GM12878 (cell line): ENCODE measurements around the gene VEGFD.

Source experiments
- CTCF ChIP-seq, 3 experiments: IDR thresholded peaks in 2 of 3; conservative IDR thresholded peaks in 1 of 3; 2 replicates each; pipeline ENCODE4 v1.5.1; 2011; ENCODE audit warnings: low read depth in 3 of 3, low read length in 3 of 3, mild to moderate bottlenecking in 3 of 3, control low read depth in 2 of 3, moderate library complexity in 2 of 3, inconsistent platforms in 1 of 3, mixed read lengths in 1 of 3; ENCODE audit not compliant: control insufficient read depth in 2 of 3, insufficient read depth in 1 of 3; ENCODE audit errors: extremely low read depth in 1 of 3
- JUNB ChIP-seq: IDR thresholded peaks from 2 replicates; pipeline ENCODE4 v1.6.1; 2016; ENCODE audit warnings: antibody characterized with exemption, mild to moderate bottlenecking
- JUND ChIP-seq: IDR thresholded peaks from 2 replicates; pipeline ENCODE4 v1.6.1; 2012; ENCODE audit warnings: low read depth, mild to moderate bottlenecking, low read length, improper control_type of control experiment, moderate library complexity
- NFYB ChIP-seq: IDR thresholded peaks from 2 replicates; pipeline ENCODE4 v1.6.1; 2011; ENCODE audit warnings: low read depth, mild to moderate bottlenecking, low read length, improper control_type of control experiment, moderate library complexity; ENCODE audit not compliant: insufficient read depth
- POLR2A ChIP-seq: IDR thresholded peaks from 2 replicates; pipeline ENCODE4 v1.6.1; 2011; ENCODE audit warnings: low read depth, mild to moderate bottlenecking, low read length
- POLR2AphosphoS5 ChIP-seq: IDR thresholded peaks from 2 replicates; pipeline ENCODE4 v1.6.1; 2011; ENCODE audit warnings: mild to moderate bottlenecking, low read length, inconsistent platforms
- RAD21 ChIP-seq: IDR thresholded peaks from 2 replicates; pipeline ENCODE4 v1.6.1; 2011; ENCODE audit warnings: mild to moderate bottlenecking, low read depth, low read length, moderate library complexity; ENCODE audit not compliant: insufficient read depth
- REST ChIP-seq: IDR thresholded peaks from 2 replicates; pipeline ENCODE4 v1.6.1; 2012; ENCODE audit warnings: mild to moderate bottlenecking, low read depth, low read length
- SMAD5 ChIP-seq: IDR thresholded peaks from 2 replicates; pipeline ENCODE4 v1.6.1; 2016; ENCODE audit warnings: antibody characterized with exemption, low read depth
- SP1 ChIP-seq: IDR thresholded peaks from one replicate; pipeline ENCODE4 v1.6.1; 2011; ENCODE audit warnings: low read depth, low read length

GRCh38 chrX:15299941-15300851 is 84.0 kb downstream of the VEGFD start:
- TF ChIP-seq NFYB (no peak), CTCF (IDR thresholded peaks at IDR 0.05 in 2 of 3, conservative IDR thresholded peaks at IDR 0.05 in 1 of 3; ENCODE audit: control insufficient read depth in 2 of 3, extremely low read depth in 1 of 3, insufficient read depth in 1 of 3, low read depth in 3 of 3, low read length in 3 of 3) (peak; percentile 39 to 40 (median 40); a peak in 4 of 6 replicates), SP1 (no peak), JUND (no peak), POLR2A (no peak), POLR2AphosphoS5 (no peak), RAD21 (peak; percentile 32), SMAD5 (no peak), JUNB (no peak), REST (no peak)
